H4 (cell line): ENCODE data around the gene OR8G5. TPM values are rescaled to one million over a fixed set of nuclear protein-coding genes. Genes with fewer than 3 reads are reported as not detected.
"Not testable (repeated sequence)": the region's sequence is repeated elsewhere in the genome, so short reads cannot be mapped to it uniquely, and the experiment has no call there.

ENCODE experiments used
- DNase-seq: peaks from one replicate; pipeline ENCODE4 v3.0.0-alpha.2; 2015; ENCODE audit warnings: low spot score
- total RNA-seq: library from RNA; depleted of rRNA; stranded (reverse); fragments of >200 nt; shearing (Covaris generic); gene quantifications from 2 replicates; pipeline ENCODE4 v1.2.3, GENCODE V29; 2014; rRNA removed

The OR8G5 gene, protein sequence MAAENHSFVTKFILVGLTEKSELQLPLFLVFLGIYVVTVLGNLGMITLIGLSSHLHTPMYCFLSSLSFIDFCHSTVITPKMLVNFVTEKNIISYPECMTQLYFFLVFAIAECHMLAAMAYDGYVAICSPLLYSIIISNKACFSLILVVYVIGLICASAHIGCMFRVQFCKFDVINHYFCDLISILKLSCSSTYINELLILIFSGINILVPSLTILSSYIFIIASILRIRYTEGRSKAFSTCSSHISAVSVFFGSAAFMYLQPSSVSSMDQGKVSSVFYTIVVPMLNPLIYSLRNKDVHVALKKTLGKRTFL
- total RNA-seq: not detected in 2 replicates

GRCh38 chr11:124256076-124256475 is at the start of gene OR8G5:
Gene OR8G5 (plus strand): TSS chr11:124256376. CDS start chr11:124264932, 8,556 bp downstream.
- no peak for DNase-seq

DNA sequence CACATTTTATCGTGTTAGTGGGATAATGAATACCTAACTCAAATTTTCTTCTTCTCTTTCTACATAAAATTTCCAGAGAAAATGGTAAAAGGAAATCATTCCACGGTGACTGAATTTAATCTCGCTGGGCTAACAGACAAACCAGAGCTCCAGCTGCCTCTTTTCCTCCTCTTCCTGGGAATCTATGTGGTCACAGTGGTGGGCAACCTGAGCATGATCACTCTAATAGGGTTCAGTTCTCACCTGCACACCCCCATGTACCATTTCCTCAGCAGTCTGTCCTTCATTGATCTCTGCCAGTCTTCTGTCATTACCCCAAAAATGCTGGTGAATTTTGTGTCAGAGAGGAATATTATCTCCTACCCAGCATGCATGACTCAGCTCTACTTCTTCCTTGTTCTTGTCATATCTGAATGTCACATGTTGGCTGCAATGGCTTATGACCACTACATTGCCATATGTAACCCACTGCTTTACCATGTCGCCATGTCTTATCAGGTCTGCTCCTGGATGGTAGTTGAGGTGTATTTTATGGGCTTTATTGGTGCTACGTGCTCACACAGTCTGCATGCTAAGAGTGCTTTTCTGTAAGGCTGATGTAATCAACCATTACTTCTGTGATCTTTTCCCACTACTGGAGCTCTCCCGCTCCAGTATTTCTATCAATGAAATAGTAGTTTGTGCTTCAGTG is 48.9 kb upstream of the OR8G5 start:
- no peak for DNase-seq

DNA sequence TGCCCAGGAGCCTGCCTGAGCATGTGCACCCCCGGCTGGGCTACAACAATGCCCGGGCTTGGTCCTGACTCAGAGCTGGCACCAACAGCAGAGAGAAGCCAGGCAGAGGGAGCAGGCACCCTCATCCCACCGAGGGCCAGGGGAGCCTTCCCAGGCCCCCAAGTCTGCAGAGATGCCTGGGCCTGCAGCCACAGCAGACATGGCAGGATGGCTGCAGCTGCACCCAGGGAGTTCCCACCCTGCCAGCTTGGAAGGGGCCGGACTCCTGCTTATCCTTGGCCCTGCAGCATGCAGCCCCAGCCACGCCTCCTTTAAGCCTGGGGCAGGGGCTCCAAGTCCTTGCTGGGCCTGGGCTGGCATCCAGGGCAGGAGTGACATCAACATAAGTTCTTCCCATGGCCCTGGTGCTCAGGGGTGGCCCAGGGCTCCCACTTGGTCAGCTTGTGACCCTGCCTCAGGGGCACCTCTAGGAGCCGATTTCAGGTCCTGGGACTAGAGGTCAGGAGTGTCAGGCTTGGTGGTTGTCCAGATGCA is 46.3 kb upstream of the OR8G5 start:
- DNase-seq: no peak

- DNase-seq: no peak
These were observed 45.8 kb upstream of the OR8G5 start for GRCh38 chr11:124210421-124210820.

GRCh38 chr11:124211321-124211720 is 44.9 kb upstream of the OR8G5 start:
- no peak for DNase-seq

DNA sequence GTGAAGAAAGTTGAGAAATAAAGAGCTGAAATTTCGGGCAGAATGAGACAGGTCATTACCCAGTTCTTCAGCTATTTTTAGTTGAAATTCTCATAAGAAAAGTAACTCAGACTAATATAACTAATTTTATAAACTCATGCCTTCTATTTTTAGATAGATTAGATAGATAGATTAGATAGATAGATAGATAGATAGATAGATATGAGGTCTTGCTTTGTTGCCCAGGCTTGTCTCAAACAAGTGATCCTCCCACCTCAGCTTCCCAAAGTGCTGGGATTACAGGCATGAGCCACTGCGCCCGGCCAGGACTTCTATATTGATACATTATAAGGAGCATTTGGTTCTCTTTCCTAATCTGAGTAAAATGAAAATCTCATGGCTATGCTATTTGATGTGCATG is 42.1 kb upstream of the OR8G5 start:
- DNase-seq: no peak

GRCh38 chr11:124219126-124219525 is 37.0 kb upstream of the OR8G5 start:
- no peak for DNase-seq

GRCh38 chr11:124222407-124222806 is 33.8 kb upstream of the OR8G5 start:
- no peak for DNase-seq

DNA sequence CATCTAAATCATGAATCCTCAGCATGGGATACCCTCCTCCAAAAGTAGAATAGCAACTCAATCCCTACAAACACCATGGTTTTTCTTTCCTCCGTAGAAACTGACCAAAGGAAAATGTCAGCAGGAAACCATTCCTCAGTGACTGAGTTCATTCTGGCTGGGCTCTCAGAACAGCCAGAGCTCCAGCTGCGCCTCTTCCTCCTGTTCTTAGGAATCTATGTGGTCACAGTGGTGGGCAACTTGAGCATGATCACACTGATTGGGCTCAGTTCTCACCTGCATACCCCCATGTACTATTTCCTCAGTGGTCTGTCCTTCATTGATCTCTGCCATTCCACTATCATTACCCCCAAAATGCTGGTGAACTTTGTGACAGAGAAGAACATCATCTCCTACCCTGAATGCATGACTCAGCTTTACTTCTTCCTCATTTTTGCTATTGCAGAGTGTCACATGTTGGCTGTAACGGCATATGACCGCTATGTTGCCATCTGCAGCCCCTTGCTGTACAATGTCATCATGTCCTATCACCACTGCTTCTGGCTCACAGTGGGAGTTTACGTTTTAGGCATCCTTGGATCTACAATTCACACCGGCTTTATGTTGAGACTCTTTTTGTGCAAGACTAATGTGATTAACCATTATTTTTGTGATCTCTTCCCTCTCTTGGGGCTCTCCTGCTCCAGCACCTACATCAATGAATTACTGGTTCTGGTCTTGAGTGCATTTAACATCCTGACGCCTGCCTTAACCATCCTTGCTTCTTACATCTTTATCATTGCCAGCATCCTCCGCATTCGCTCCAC is 31.4 kb upstream of the OR8G5 start:
- DNase-seq: not testable (repeated sequence)

- no peak for DNase-seq
These were observed 30.7 kb upstream of the OR8G5 start for GRCh38 chr11:124225471-124225870.

DNA sequence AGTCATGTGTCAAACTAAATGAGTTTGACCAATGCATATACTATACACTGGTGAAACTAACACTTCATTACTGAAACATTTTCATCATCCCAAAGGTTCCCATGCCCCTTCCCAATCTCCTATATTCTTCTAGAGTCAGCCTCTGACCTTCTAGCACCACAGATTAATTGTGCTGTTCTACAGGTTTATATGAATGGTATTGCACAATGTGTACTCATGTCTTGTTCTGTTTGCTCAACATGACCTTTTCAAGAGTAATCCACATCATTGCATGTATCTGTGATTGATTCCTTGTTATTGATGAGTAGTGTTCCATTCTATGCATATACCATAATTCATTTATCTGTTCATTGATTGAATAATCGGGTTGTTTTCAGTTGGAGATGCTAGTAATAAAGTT is 22.8 kb upstream of the OR8G5 start:
- DNase-seq: no peak

DNA sequence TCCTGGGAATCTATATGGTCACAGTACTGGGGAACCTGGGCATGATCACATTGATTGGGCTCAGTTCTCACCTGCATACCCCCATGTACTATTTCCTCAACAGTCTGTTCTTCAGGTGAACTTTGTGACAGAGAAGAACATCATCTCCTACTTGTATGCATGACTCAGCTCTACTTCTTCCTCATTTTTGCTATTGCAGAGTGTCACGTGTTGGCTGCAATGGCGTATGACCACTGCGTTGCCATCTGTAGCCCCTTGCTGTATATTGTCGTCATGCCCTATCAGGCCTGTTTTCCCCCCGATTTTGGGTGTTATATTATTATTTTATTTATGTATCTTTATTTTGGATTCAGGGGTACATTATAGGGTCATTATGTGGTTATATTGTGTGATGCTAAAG is 17.7 kb upstream of the OR8G5 start:
- DNase-seq: no peak

DNA sequence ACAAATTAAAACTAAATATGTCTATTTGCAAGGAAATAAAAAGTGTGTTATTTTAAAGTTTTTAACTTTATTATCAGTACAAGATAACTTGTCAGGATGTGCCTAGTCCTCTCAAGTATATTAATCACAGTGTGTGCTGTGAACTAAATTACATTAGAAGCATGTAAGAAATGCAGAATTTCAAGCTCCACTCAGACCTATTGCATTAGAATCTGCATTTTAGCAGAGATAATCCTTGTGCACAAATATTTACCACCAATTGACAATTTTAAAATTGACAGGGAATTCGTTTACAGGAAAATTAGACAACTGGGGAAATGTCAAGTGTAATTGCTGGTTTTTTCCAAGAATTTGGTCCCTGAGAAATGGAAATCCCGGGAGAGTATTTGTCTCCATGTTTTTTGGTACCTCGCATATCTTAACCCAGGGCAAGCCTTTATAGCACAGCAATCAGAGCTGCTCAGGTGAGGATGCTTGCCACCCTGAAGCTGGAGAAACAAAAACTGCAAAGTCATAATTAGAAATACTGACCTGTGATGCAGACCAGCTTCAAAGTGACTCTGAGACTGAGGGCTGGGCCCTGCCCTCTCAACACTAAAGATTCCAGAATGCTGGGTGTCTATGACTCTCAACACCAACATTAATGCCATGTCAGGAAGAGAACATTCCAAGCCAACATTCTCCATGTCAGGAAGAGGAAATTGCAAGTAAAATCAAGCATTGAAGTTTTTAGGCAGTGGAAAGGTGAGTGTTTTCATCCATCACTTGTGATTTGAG is 15.4 kb upstream of the OR8G5 start, which contains the start of gene OR8G1:
TSS of gene OR8G1 (plus strand) at position 475 of the 777 bp plus-strand sequence. CDS start 8,581 bp downstream, outside the sequence.
- no peak for DNase-seq

GRCh38 chr11:124249869-124250268 is 6.3 kb upstream of the OR8G5 start:
- not testable (repeated sequence) for DNase-seq

DNA sequence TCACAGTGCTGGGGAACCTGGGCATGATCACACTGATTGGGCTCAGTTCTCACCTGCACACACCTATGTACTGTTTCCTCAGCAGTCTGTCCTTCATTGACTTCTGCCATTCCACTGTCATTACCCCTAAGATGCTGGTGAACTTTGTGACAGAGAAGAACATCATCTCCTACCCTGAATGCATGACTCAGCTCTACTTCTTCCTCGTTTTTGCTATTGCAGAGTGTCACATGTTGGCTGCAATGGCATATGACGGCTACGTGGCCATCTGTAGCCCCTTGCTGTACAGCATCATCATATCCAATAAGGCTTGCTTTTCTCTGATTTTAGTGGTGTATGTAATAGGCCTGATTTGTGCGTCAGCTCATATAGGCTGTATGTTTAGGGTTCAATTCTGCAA is 8.9 kb downstream of the OR8G5 start:
- DNase-seq: not testable (repeated sequence)

- DNase-seq: not testable (repeated sequence)
These were observed 14.7 kb downstream of the OR8G5 start for GRCh38 chr11:124270886-124271285.

- DNase-seq: no peak
These were observed 17.8 kb downstream of the OR8G5 start for GRCh38 chr11:124274000-124274399.

- DNase-seq: peak; percentile 92
These were observed 19.9 kb downstream of the OR8G5 start for GRCh38 chr11:124276081-124276480.

DNA sequence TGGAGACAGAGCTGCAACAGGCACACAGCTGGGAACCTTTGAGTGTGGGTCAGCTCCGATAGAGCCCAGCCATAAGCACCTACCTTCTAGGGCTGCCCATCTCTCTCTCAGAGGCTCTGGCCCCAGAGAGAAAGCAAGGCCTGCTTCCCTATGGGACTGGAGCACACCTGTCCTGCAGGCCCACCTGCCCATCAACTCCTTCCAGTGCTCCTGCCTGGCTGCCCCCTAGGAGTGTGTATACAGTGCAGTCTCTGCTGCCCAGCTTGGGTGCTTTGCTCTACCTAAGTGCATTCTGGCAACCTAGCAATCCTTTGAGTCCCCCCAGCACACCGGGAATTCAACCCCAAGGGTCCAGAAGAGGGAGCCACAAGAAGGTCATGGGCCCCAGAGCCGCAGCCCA is 21.0 kb downstream of the OR8G5 start:
- DNase-seq: no peak

DNA sequence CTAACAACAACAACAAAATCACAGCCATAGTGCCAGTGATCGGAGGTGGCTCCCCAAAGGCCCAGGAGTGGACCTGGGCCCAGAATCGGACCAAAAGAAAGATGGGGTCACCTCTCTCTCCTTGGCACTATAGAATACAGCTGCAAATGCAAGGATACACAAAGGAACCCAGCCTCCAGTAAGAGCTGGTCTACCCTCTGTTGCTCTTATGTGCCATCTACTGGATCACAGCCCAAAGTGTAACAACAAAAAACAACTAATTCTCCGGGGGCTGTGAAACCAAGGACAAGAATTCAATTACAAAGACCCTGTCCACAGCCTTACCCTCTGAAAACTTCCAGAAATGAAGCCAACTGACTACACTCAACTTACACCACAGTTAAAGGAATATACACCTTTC is 21.6 kb downstream of the OR8G5 start:
- DNase-seq: peak; percentile 37

- no peak for DNase-seq
These were observed 22.1 kb downstream of the OR8G5 start for GRCh38 chr11:124278261-124278660.
